K562 (cell line): Measurements from ENCODE around the gene BPI. TPM values are rescaled to one million over a fixed set of nuclear protein-coding genes. Genes with fewer than 3 reads are reported as not detected.

Experiments
- ATAC-seq: fragments of 200-7000 bp; cut with Tn5 transposase; 3 replicates; pipeline ENCODE4 v1.9.1; 2020; ENCODE audit warnings: moderate library complexity
- BruUV-seq: library from RNA; stranded (reverse); fragments of 400-500 nt; replicated peaks from 2 replicates; lab custom pipeline; 2021; lab: Mats Ljungman, UMichigan
- CTCF ChIA-PET: fragments of 300-600 bp; formaldehyde crosslinking; extraction: SDS; loops from one replicate; lab custom pipeline; 2021; ENCODE audit warnings: low intra/inter-chr PET ratio; lab: Yijun Ruan, JAX
- POLR2A ChIA-PET: fragments of 300-600, 350-650 bp; sonication (Branson Sonifier 250); formaldehyde crosslinking; extraction: SDS; loops from one replicate; lab custom pipeline; 2021; ENCODE audit warnings: antibody characterized with exemption, inconsistent platforms; lab: Yijun Ruan, JAX
- DNase-seq, 4 experiments: peaks; one replicate each; pipeline versions ENCODE4 v3.0.0 to v3.0.0-alpha.2; 2011 to 2018; ENCODE audit warnings: low spot score in 3 of 4, mixed read lengths in 3 of 4; ENCODE audit errors: extremely low read depth in 1 of 4
- FAIRE-seq: peaks from 2 replicates; lab custom pipeline; 2011; peaks lifted over from hg19 to GRCh38; lab: Jason Lieb, UNC
- H2AFZ ChIP-seq: 2 replicates; pipeline ENCODE4 v1.6.0; 2011; ENCODE audit warnings: low read depth, low read length, control low read depth, inconsistent platforms
- H3K27ac ChIP-seq: fragments of 200-600 bp; 3 replicates; pipeline ENCODE4 v1.8.0; 2011; ENCODE audit warnings: low read depth, mild to moderate bottlenecking, control low read depth, inconsistent platforms, low read length, moderate library complexity, mixed read lengths; ENCODE audit errors: extremely low read depth
- H3K27me3 ChIP-seq, 2 experiments: fragments of 300-600 bp in 1 of 2; 2 replicates in 1 of 2; 3 replicates in 1 of 2; pipeline versions ENCODE4 v1.6.0 to v1.8.0; 2011; ENCODE audit warnings: inconsistent platforms in 2 of 2, low read length in 2 of 2, mild to moderate bottlenecking in 1 of 2, mixed read lengths in 1 of 2, moderate library complexity in 1 of 2; ENCODE audit not compliant: control insufficient read depth in 2 of 2, insufficient read depth in 2 of 2
- H3K36me3 ChIP-seq: fragments of 300-600 bp; 3 replicates; pipeline ENCODE4 v1.8.0; 2011; ENCODE audit warnings: mild to moderate bottlenecking, low read length, inconsistent platforms; ENCODE audit not compliant: control insufficient read depth, insufficient read depth
- H3K4me1 ChIP-seq, 2 experiments: fragments of 200-600 bp in 1 of 2; replicated peaks in 1 of 2; 2 replicates in 1 of 2; 3 replicates in 1 of 2; pipeline versions ENCODE4 v1.5.1 to v1.8.0; 2011; ENCODE audit warnings: inconsistent platforms in 2 of 2, low read length in 2 of 2, mild to moderate bottlenecking in 1 of 2, mixed read lengths in 1 of 2, moderate library complexity in 1 of 2; ENCODE audit not compliant: control insufficient read depth in 2 of 2, insufficient read depth in 2 of 2
- H3K4me2 ChIP-seq: 2 replicates; pipeline ENCODE4 v1.6.1; 2011; ENCODE audit warnings: low read length, control low read depth, inconsistent platforms, mixed read lengths; ENCODE audit not compliant: insufficient read depth
- H3K4me3 ChIP-seq: fragments of 200-600 bp; sonication (generic), shearing (Covaris generic); 2 replicates; pipeline ENCODE4 v1.5.1; 2016; ENCODE audit warnings: control low read depth, inconsistent platforms
- H3K79me2 ChIP-seq: fragments of 200-600 bp; 3 replicates; pipeline ENCODE4 v1.8.0; 2011; ENCODE audit warnings: low read length, inconsistent platforms; ENCODE audit not compliant: control insufficient read depth, insufficient read depth
- H3K9ac ChIP-seq, 2 experiments: 2 replicates each; pipeline versions ENCODE4 v1.6.0 to v1.6.1; 2011; ENCODE audit warnings: low read depth in 2 of 2, low read length in 2 of 2, control low read depth in 1 of 2, inconsistent platforms in 1 of 2, mild to moderate bottlenecking in 1 of 2, mixed read lengths in 1 of 2; ENCODE audit not compliant: insufficient read depth in 1 of 2
- H3K9me1 ChIP-seq: one replicate; pipeline ENCODE4 v1.6.0; 2011; ENCODE audit warnings: inconsistent platforms, mild to moderate bottlenecking, low read length, moderate library complexity; ENCODE audit not compliant: control insufficient read depth, insufficient read depth
- H3K9me3 ChIP-seq: replicated peaks from 2 replicates; pipeline ENCODE4 v1.5.1; 2011; ENCODE audit warnings: low read depth, low read length, inconsistent platforms; ENCODE audit not compliant: control insufficient read depth, insufficient read depth
- H4K20me1 ChIP-seq: replicated peaks from 2 replicates; pipeline ENCODE4 v1.6.1; 2011; ENCODE audit warnings: low read length, inconsistent platforms, mixed read lengths; ENCODE audit not compliant: control insufficient read depth, insufficient read depth
- CREB1 ChIP-seq, 2 experiments: sonication (generic) in 1 of 2; formaldehyde crosslinking in 1 of 2; IDR thresholded peaks; 2 replicates each; pipeline versions ENCODE4 v1.6.1 to v1.8.0; 2012 to 2022; ENCODE audit warnings: inconsistent platforms in 1 of 2, mild to moderate bottlenecking in 1 of 2, missing genetic modification reagents in 1 of 2, moderate library complexity in 1 of 2
- SAFB ChIP-seq: fragments of 200-400 bp; formaldehyde crosslinking; IDR thresholded peaks from 2 replicates; pipeline ENCODE4 v1.6.1; 2017; ENCODE audit warnings: low read depth, low read length, borderline replicate concordance
- WGBS: fragments of 100-300 bp; shearing (Covaris generic); methylation state at CpG from one replicate; pipeline ENCODE4 v1.1.6; 2016; ENCODE audit warnings: low coverage, mixed read lengths; ENCODE audit not compliant: insufficient coverage; ENCODE audit errors: missing lambda C conversion rate; 5-methylcytosine and 5-hydroxymethylcytosine counted together
- in situ Hi-C: fragments of 300-500 bp; cut with MboI; formaldehyde crosslinking; loops from 4 replicates; pipeline ENCODE4 v1.15.0; 2018; ENCODE audit warnings: inconsistent platforms, mixed read lengths
- intact Hi-C: fragments of 100-400 bp; cut with micrococcal nuclease; formaldehyde crosslinking; loops from 2 replicates; pipeline ENCODE4 v1.14.2; 2022
- polyA plus RNA-seq, 8 experiments: library from polyadenylated mRNA; depleted of rRNA in 4 of 8; stranded (reverse) in 5 of 8; unstranded in 3 of 8; fragments of >200 nt; fragmentation: Nextera tagmentation in 2 of 8; fragmentation: Illumina TruSeq in 1 of 8; extraction: Ambion mirVana in 2 of 8; extraction: Trizol in 1 of 8; gene quantifications; 2 replicates each; pipeline versions ENCODE4 v1.2.1 to v1.2.3, GENCODE V29; 2011 to 2014; ENCODE audit warnings: inconsistent platforms in 1 of 8, missing spikeins in 1 of 8
- total RNA-seq, 7 experiments: library from RNA; depleted of rRNA in 6 of 7; stranded (reverse); fragments of >200 nt in 6 of 7; fragmentation: Illumina TruSeq in 2 of 7; extraction: Trizol in 2 of 7; gene quantifications; 2 replicates each; pipeline versions ENCODE4 v1.2.1 to v1.2.3, GENCODE V29; 2011 to 2021; ENCODE audit warnings: low replicate concordance in 1 of 7
- TF ChIP-seq, protein P1 (sequence below): sonication (generic); formaldehyde crosslinking; IDR thresholded peaks from 2 replicates; pipeline ENCODE4 v1.8.0; 2022; ENCODE audit warnings: mild to moderate bottlenecking, missing genetic modification reagents

The BPI gene
- total and polyA plus RNA-seq, 9 of the 15 experiments (the other 6 are each of a cell fraction or from before 2014, with no cell fraction given): not detected

DNA sequence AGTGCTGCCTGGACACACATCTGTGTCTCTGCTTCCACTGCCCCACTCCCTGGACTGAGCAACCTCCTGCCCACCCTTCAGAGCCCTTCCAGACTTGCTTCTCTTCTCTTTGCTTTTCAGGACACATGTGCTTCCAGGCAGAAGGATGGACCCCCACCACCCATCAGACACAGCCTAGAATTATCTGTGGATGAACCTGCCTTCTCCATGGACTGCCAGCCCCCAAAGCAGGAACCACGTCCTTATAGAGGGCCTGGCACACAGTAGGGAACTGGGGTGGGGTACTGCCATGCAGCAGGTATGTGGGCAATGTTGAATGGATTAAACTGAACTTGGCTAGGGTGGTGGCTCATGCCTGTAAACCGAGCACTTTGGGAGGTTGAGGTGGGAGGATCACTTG lies 47.0 kb upstream of the BPI start:
- CTCF ChIA-PET: no interaction called here
- H3K4me3 ChIP-seq: no peak overlapping the region
- H4K20me1 ChIP-seq: no peaks in the 10 kb centered on the region
- intact Hi-C loops (no loop called here), in situ Hi-C loops (no loop called here)
- TF ChIP-seq CREB1 (IDR thresholded peaks at IDR 0.05) (no peak), CREB1 (CRISPR knock-in tag; IDR thresholded peaks at IDR 0.05) (no peak), SAFB (no peak)
- TF ChIP-seq, protein P1, sequence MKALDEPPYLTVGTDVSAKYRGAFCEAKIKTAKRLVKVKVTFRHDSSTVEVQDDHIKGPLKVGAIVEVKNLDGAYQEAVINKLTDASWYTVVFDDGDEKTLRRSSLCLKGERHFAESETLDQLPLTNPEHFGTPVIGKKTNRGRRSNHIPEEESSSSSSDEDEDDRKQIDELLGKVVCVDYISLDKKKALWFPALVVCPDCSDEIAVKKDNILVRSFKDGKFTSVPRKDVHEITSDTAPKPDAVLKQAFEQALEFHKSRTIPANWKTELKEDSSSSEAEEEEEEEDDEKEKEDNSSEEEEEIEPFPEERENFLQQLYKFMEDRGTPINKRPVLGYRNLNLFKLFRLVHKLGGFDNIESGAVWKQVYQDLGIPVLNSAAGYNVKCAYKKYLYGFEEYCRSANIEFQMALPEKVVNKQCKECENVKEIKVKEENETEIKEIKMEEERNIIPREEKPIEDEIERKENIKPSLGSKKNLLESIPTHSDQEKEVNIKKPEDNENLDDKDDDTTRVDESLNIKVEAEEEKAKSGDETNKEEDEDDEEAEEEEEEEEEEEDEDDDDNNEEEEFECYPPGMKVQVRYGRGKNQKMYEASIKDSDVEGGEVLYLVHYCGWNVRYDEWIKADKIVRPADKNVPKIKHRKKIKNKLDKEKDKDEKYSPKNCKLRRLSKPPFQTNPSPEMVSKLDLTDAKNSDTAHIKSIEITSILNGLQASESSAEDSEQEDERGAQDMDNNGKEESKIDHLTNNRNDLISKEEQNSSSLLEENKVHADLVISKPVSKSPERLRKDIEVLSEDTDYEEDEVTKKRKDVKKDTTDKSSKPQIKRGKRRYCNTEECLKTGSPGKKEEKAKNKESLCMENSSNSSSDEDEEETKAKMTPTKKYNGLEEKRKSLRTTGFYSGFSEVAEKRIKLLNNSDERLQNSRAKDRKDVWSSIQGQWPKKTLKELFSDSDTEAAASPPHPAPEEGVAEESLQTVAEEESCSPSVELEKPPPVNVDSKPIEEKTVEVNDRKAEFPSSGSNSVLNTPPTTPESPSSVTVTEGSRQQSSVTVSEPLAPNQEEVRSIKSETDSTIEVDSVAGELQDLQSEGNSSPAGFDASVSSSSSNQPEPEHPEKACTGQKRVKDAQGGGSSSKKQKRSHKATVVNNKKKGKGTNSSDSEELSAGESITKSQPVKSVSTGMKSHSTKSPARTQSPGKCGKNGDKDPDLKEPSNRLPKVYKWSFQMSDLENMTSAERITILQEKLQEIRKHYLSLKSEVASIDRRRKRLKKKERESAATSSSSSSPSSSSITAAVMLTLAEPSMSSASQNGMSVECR (CRISPR knock-in tag): no peak
- H2AFZ ChIP-seq: no peak overlapping the region
- no peaks in the 10 kb centered on the region for H3K36me3 ChIP-seq
- BruUV-seq: no TSS peak
- peaks cover 27 to 67% of the 10 kb centered on the region in 2 experiments for H3K27me3 ChIP-seq
- H3K9ac ChIP-seq: no peak overlapping the region
- H3K4me1 ChIP-seq: peaks cover 0 to 4% of the 10 kb centered on the region in 2 experiments; a peak in 1 of 5 replicates
- no peaks in the 10 kb centered on the region for H3K79me2 ChIP-seq
- FAIRE-seq: no peak
- H3K9me1 ChIP-seq: no peaks in the 10 kb centered on the region
- H3K27ac ChIP-seq: no peak overlapping the region
- no peak for ATAC-seq
- POLR2A ChIA-PET: no interaction called here
- H3K4me2 ChIP-seq: no peak overlapping the region
- no peak for DNase-seq
- 0% methylated on average over 2 of the region's 2 CpGs for WGBS
- H3K9me3 ChIP-seq: no peaks in the 10 kb centered on the region
